GM18519 (cell line): ENCODE data around the gene TSPAN11.

Experiments used
- ATAC-seq: cut with Tn5 transposase; IDR thresholded peaks from one replicate; pipeline ENCODE4 v1.9.1; 2021; ENCODE audit warnings: mild to moderate bottlenecking, moderate library complexity; ENCODE audit not compliant: unreplicated experiment, low FRiP score

Gene TSPAN11

GRCh38 chr12:30997685-30998440 is 71.3 kb downstream of the TSPAN11 start:
- ATAC-seq: no peak

GRCh38 chr12:30999011-30999410 is 72.5 kb downstream of the TSPAN11 start:
- no peak for ATAC-seq

GRCh38 chr12:30999723-31000122 is 73.2 kb downstream of the TSPAN11 start:
- no peak for ATAC-seq

GRCh38 chr12:31000751-31001150 is 74.2 kb downstream of the TSPAN11 start:
- ATAC-seq: no peak

- no peak for ATAC-seq
These were observed 75.2 kb downstream of the TSPAN11 start for GRCh38 chr12:31001581-31002360.

GRCh38 chr12:31002361-31002725 is 75.8 kb downstream of the TSPAN11 start:
- ATAC-seq: no peak

- ATAC-seq: no peak
These were observed 76.5 kb downstream of the TSPAN11 start for GRCh38 chr12:31002999-31003398.

GRCh38 chr12:31003861-31004640 is 77.5 kb downstream of the TSPAN11 start:
- no peak for ATAC-seq

- no peak for ATAC-seq
These were observed 78.1 kb downstream of the TSPAN11 start for GRCh38 chr12:31004666-31005065.

GRCh38 chr12:31005256-31005943 is 78.9 kb downstream of the TSPAN11 start:
- no peak for ATAC-seq

GRCh38 chr12:31005944-31006361 is 79.4 kb downstream of the TSPAN11 start:
- no peak for ATAC-seq

- no peak for ATAC-seq
These were observed 80.0 kb downstream of the TSPAN11 start for GRCh38 chr12:31006416-31007152.

GRCh38 chr12:31007153-31007495 is 80.6 kb downstream of the TSPAN11 start:
- no peak for ATAC-seq

- no peak for ATAC-seq
These were observed 81.2 kb downstream of the TSPAN11 start for GRCh38 chr12:31007636-31008175.

- ATAC-seq: no peak
These were observed 81.8 kb downstream of the TSPAN11 start for GRCh38 chr12:31008241-31008761.

- no peak for ATAC-seq
These were observed 82.7 kb downstream of the TSPAN11 start for GRCh38 chr12:31008961-31009840.

- ATAC-seq: no peak
These were observed 83.4 kb downstream of the TSPAN11 start for GRCh38 chr12:31009976-31010375.

- no peak for ATAC-seq
These were observed 84.8 kb downstream of the TSPAN11 start for GRCh38 chr12:31011336-31011735.
